ENCODE data around the gene CAPSL. TPM values are rescaled to one million over a fixed set of nuclear protein-coding genes. Genes with fewer than 3 reads are reported as not detected.

Gene CAPSL
- total and polyA plus RNA-seq, 9 of the 15 experiments (the other 6 are each of a cell fraction or from before 2014, with no cell fraction given), result not detected

- TF ChIP-seq HOMEZ (CRISPR knock-in tag; IDR thresholded peaks at IDR 0.05) (no peak), ZNF551 (CRISPR knock-in tag; IDR thresholded peaks at IDR 0.05) (no peak), USF1 (CRISPR knock-in tag; IDR thresholded peaks at IDR 0.05) (no peak), ELF4 (CRISPR knock-in tag; IDR thresholded peaks at IDR 0.05) (no peak), NKRF (IDR thresholded peaks at IDR 0.05; ENCODE audit: borderline replicate concordance) (no peak), HBP1 (CRISPR knock-in tag; IDR thresholded peaks at IDR 0.05) (no peak), STAT5A (IDR thresholded peaks at IDR 0.05; ENCODE audit: borderline replicate concordance, low read length) (no peak), GABPB2 (CRISPR knock-in tag; conservative IDR thresholded peaks at IDR 0.05) (no peak), HNRNPH1 (optimal IDR thresholded peaks at IDR 0.05; ENCODE audit: low read depth, low read length) (no peak), ZNF311 (CRISPR knock-in tag; IDR thresholded peaks at IDR 0.05) (no peak), REST (IDR thresholded peaks at IDR 0.05; ENCODE audit: borderline replicate concordance) (peak; percentile 71), REST (CRISPR knock-in tag; IDR thresholded peaks at IDR 0.05; ENCODE audit: low read depth) (no peak), CC2D1A (IDR thresholded peaks at IDR 0.05) (peak; percentile 19; the same call in 1 of the 2 replicates), KAT2B (IDR thresholded peaks at IDR 0.05; ENCODE audit: low read depth, low read length) (no peak)
Observed at GRCh38 chr5:35926389-35927051, 11.9 kb downstream of the CAPSL start (continued).
